Choroid plexus epithelial cell (primary cell): ENCODE results near the gene MAP2K4.
A peak's percentile ranks its signal among the peaks of the same experiment; 100 is the strongest.

Experiments
- DNase-seq: peaks from one replicate; pipeline ENCODE4 v3.0.0-alpha.2; 2010; ENCODE audit warnings: low read depth
- H3K4me3 ChIP-seq: 2 replicates; pipeline ENCODE4 v1.5.1; 2011; ENCODE audit warnings: low read depth, mild to moderate bottlenecking, control low read depth, low read length, moderate library complexity
- TF ChIP-seq, protein P1 (sequence below): conservative IDR thresholded peaks from 2 replicates; pipeline ENCODE4 v1.5.1; 2011; ENCODE audit warnings: low read depth, mild to moderate bottlenecking, control low read depth, inconsistent platforms, low read length, moderate library complexity

The MAP2K4 gene

DNA sequence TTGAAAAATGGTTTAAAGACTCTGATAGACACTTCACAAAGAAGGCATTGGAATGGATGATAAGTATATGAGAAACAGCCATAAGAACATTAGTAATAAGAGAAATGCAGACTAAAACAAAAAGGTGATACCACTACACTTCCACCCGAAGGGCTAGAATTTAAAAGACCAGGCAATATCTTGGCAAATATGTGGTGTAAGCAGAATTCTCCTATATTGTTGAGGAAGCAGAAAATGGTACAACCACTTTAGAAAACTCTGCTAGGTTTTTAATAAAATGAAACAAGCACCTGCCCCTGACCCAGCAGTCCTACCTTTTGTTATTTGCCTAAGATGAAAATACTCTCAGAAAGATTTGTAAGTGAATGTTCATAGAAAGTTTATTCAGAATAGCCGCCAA lies 43.7 kb downstream of the MAP2K4 start:
- TF ChIP-seq, protein P1, sequence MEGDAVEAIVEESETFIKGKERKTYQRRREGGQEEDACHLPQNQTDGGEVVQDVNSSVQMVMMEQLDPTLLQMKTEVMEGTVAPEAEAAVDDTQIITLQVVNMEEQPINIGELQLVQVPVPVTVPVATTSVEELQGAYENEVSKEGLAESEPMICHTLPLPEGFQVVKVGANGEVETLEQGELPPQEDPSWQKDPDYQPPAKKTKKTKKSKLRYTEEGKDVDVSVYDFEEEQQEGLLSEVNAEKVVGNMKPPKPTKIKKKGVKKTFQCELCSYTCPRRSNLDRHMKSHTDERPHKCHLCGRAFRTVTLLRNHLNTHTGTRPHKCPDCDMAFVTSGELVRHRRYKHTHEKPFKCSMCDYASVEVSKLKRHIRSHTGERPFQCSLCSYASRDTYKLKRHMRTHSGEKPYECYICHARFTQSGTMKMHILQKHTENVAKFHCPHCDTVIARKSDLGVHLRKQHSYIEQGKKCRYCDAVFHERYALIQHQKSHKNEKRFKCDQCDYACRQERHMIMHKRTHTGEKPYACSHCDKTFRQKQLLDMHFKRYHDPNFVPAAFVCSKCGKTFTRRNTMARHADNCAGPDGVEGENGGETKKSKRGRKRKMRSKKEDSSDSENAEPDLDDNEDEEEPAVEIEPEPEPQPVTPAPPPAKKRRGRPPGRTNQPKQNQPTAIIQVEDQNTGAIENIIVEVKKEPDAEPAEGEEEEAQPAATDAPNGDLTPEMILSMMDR, result no peak
- DNase-seq, result no peak
- H3K4me3 ChIP-seq, result no peak overlapping the region

DNA sequence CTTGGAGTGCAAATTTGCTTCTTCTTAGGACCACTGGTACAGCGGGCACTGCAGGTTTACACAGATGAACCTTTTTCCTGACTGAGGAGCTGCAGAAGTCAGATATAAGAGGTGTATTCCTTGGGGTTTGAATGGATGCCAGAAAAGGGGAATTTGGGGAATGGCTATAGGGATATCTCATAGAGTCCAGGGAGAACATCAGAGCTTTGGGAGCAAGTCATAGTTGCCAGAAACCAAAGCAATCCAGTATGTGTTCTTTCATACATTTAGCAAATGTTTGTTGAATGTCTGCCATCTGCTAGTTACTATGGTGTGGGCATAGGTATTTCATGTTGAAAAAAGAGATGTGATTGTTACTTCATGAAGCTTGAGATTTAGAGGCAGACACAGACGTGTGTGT lies 46.8 kb downstream of the MAP2K4 start:
- no peak for DNase-seq
- TF ChIP-seq, protein P1, result no peak
- H3K4me3 ChIP-seq, result no peak overlapping the region

DNA sequence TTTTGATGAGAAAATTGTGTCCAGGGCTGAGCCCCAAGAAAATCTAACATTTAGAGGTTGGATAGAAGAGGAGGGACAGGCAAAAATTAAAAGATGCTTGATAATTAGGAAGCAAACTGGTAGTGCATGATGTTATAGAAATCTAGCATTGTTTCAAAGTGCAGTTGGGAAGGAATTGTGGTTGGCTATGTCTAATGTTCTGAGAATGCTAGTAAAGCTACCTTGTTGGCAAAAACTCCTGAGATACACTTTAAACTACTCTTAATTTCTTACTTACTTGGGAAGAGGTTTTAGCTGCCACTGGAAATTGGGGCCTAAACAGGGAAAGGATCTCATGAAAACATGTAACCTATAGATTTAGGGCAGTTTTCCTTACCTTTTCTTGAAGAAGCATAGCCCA lies 48.3 kb downstream of the MAP2K4 start:
- TF ChIP-seq, protein P1, result no peak
- DNase-seq, result no peak
- no peak overlapping the region for H3K4me3 ChIP-seq

DNA sequence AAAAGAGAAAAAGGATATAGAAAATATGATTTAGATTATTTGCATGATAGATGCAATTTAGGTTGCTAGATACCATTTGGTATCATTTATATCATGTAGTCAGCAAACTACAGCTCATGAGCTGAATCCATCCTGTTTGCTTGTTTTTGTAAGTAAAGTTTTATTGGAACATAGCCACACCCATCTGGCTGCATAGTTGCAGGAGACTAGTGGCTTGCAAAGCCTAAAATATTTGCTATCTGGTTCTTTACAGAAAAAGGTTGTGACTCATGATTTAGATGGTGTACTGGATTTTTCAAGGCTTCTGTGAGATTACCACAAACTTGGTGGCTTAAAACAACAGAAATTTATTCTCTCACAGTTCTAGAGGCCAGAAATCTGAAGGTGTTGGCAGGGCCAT lies 49.9 kb downstream of the MAP2K4 start:
- peak; percentile 81 for DNase-seq
- TF ChIP-seq, protein P1, result no peak

DNA sequence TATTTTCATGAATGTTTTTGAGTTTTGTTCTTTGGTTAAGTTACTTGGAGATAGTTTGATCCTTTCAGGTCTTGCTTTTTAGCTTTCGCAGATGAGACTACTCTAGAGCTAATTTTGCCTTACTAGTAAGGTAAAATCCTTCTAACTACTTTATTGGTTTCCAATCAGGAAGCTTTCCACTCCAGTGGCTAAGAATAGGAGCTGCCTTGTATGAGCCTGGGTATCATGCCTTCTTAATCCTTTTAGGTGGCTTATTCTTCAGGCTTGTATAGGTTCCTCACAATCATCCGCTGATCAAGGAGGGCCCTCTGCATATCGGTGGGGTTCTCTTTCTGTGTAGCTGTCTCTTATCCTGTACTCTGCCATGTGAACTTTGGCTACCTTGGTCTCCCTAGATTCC lies 53.7 kb downstream of the MAP2K4 start:
- DNase-seq, result no peak
- TF ChIP-seq, protein P1, result no peak
- H3K4me3 ChIP-seq, result no peak overlapping the region

More for the DNA sequence above, 49.9 kb downstream of the MAP2K4 start:
- no peak overlapping the region for H3K4me3 ChIP-seq

DNA sequence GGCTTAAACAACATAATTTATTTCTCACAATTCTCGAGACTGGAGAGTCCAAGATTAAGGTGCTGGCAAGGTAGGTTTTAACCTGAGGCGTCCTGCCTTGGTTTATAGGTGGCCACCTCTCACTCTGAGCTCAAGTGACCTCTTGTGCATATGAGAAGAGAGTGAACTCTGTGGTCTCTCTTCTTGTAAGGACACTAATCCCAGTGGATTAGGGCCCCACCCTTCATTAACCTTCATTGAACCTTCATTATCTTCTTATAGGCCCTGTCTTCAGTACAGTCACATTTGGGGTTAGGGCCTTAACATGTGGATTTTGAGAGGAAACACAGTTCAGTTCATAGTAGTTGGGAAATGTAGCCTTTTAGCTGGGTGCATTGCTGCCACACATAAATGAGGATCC lies 57.1 kb downstream of the MAP2K4 start:
- no peak for DNase-seq
- TF ChIP-seq, protein P1, result no peak
- H3K4me3 ChIP-seq, result no peak overlapping the region

DNA sequence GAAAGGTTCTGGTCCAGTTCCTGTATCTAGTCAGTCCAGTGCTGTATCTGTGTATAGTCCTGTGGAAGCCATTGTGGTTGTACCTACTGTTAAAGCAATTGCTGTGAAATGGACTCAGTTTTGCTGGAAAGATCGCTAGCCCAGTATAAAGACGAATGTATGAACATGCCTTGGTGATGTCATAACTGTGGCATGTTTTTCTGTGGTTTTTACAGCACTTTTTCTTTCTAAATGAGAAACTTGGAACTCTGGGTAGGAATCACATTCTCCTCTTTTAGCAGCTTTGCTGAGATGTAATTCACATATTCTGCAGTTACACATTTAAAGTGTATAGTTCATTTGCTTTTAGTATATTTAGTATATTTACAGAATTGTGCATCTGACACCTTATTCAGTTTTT lies 58.1 kb downstream of the MAP2K4 start:
- no peak overlapping the region for H3K4me3 ChIP-seq
- TF ChIP-seq, protein P1, result no peak
- DNase-seq, result peak; percentile 87
